GM12878 (cell line): ENCODE measurements around the gene RTEL1. TPM values are rescaled to one million over a fixed set of nuclear protein-coding genes. Genes with fewer than 3 reads are reported as not detected.

Source experiments
- ATAC-seq: fragments of 200-7000 bp; cut with Tn5 transposase; 3 replicates; pipeline ENCODE4 v1.9.1; 2020; ENCODE audit warnings: mild to moderate bottlenecking, moderate library complexity
- BruUV-seq: library from RNA; stranded (reverse); fragments of 400-500 nt; replicated peaks from 2 replicates; lab custom pipeline; 2021; lab: Mats Ljungman, UMichigan
- CTCF ChIA-PET: fragments of 300-600 bp; sonication (Branson Sonifier 250); formaldehyde crosslinking; extraction: SDS; loops from one replicate; lab custom pipeline; 2021; ENCODE audit warnings: inconsistent platforms; lab: Yijun Ruan, JAX
- POLR2A ChIA-PET: fragments of 350-600 bp; formaldehyde crosslinking; extraction: SDS; loops from one replicate; lab custom pipeline; 2021; ENCODE audit warnings: inconsistent platforms; lab: Charles Lee
- RAD21 ChIA-PET: fragments of 300-600 bp; sonication (Branson Sonifier 250); formaldehyde crosslinking; loops from one replicate; lab custom pipeline; 2023; ENCODE audit warnings: antibody characterized with exemption; ENCODE audit not compliant: unreplicated experiment; lab: Charles Lee
- SMC1A ChIA-PET: fragments of 300-600 bp; sonication (Branson Sonifier 250); formaldehyde crosslinking; loops from one replicate; lab custom pipeline; 2023; ENCODE audit not compliant: unreplicated experiment, uncharacterized antibody; lab: Charles Lee
- DNase-seq: peaks from one replicate; pipeline ENCODE4 v3.0.0-alpha.2; 2011; ENCODE audit warnings: low read depth, low spot score
- FAIRE-seq: peaks from 3 replicates; lab custom pipeline; 2011; peaks lifted over from hg19 to GRCh38; lab: Jason Lieb, UNC
- H2AFZ ChIP-seq: 2 replicates; pipeline ENCODE4 v1.6.0; 2011; ENCODE audit warnings: low read depth, low read length, control low read depth; ENCODE audit not compliant: control insufficient read depth
- H3K27ac ChIP-seq: 2 replicates; pipeline ENCODE4 v1.5.1; 2011; ENCODE audit warnings: control low read depth; ENCODE audit not compliant: control insufficient read depth, insufficient read depth
- H3K27me3 ChIP-seq, 2 experiments: replicated peaks in 1 of 2; 2 replicates each; pipeline versions ENCODE4 v1.6.0 to v1.6.1; 2011; ENCODE audit warnings: low read length in 1 of 2; ENCODE audit not compliant: control insufficient read depth in 2 of 2, insufficient read depth in 2 of 2
- H3K36me3 ChIP-seq, 2 experiments: 2 replicates each; pipeline ENCODE4 v1.5.1; 2011; ENCODE audit warnings: low read length in 1 of 2; ENCODE audit not compliant: control insufficient read depth in 2 of 2, insufficient read depth in 2 of 2
- H3K4me1 ChIP-seq: 2 replicates; pipeline ENCODE4 v1.6.1; 2011; ENCODE audit warnings: mild to moderate bottlenecking, low read length, moderate library complexity, mixed read lengths; ENCODE audit not compliant: control insufficient read depth, insufficient read depth
- H3K4me2 ChIP-seq: 2 replicates; pipeline ENCODE4 v1.6.0; 2011; ENCODE audit warnings: control low read depth; ENCODE audit not compliant: control insufficient read depth, insufficient read depth
- H3K4me3 ChIP-seq: fragments of 200-600 bp; sonication (generic); 2 replicates; pipeline ENCODE4 v1.5.1; 2016
- H3K79me2 ChIP-seq: 2 replicates; pipeline ENCODE4 v1.6.0; 2011; ENCODE audit warnings: low read length; ENCODE audit not compliant: control insufficient read depth, insufficient read depth
- H3K9ac ChIP-seq: 2 replicates; pipeline ENCODE4 v1.8.0; 2011; ENCODE audit warnings: low read length, control low read depth, mixed read lengths; ENCODE audit not compliant: control insufficient read depth, insufficient read depth
- H3K9me3 ChIP-seq: replicated peaks from 3 replicates; pipeline ENCODE4 v1.5.1; 2011; ENCODE audit warnings: mild to moderate bottlenecking, low read length; ENCODE audit not compliant: control insufficient read depth, insufficient read depth
- H4K20me1 ChIP-seq: 2 replicates; pipeline ENCODE4 v1.6.0; 2011; ENCODE audit not compliant: control insufficient read depth, insufficient read depth
- BHLHE40 ChIP-seq, 2 experiments: fragments of 450-650 bp in 1 of 2; IDR thresholded peaks; 2 replicates each; pipeline ENCODE4 v1.6.1; 2011 to 2017; ENCODE audit warnings: low read depth in 2 of 2, borderline replicate concordance in 1 of 2, improper control_type of control experiment in 1 of 2, low read length in 1 of 2, mild to moderate bottlenecking in 1 of 2
- BMI1 ChIP-seq: fragments of 450-650 bp; IDR thresholded peaks from 2 replicates; pipeline ENCODE4 v1.6.1; 2016; ENCODE audit warnings: mild to moderate bottlenecking, moderate library complexity, borderline replicate concordance
- BRCA1 ChIP-seq: IDR thresholded peaks from 2 replicates; pipeline ENCODE4 v1.6.1; 2011; ENCODE audit warnings: low read depth, low read length, improper control_type of control experiment
- CBX3 ChIP-seq: fragments of 200-600 bp; sonication (generic); IDR thresholded peaks from 2 replicates; pipeline ENCODE4 v1.6.1; 2016; ENCODE audit warnings: low read depth, borderline replicate concordance
- CHD2 ChIP-seq: IDR thresholded peaks from 2 replicates; pipeline ENCODE4 v1.6.1; 2011; ENCODE audit warnings: low read depth, low read length, improper control_type of control experiment, borderline replicate concordance
- KAT2A ChIP-seq: conservative IDR thresholded peaks from 2 replicates; pipeline ENCODE4 v1.6.1; 2011; ENCODE audit warnings: low read depth, low read length; ENCODE audit not compliant: control insufficient read depth
- MEF2B ChIP-seq: fragments of 450-650 bp; IDR thresholded peaks from 2 replicates; pipeline ENCODE4 v1.6.1; 2018; ENCODE audit warnings: mild to moderate bottlenecking, moderate library complexity; ENCODE audit not compliant: partially characterized antibody, poor library complexity, severe bottlenecking
- NKRF ChIP-seq: fragments of 450-650 bp; conservative IDR thresholded peaks from 2 replicates; pipeline ENCODE4 v1.6.1; 2017; ENCODE audit warnings: mild to moderate bottlenecking, moderate library complexity
- STAT1 ChIP-seq: fragments of 450-650 bp; conservative IDR thresholded peaks from 2 replicates; pipeline ENCODE4 v1.6.1; 2014; ENCODE audit warnings: antibody characterized with exemption, mild to moderate bottlenecking
- WGBS: methylation state at CpG from one replicate; pipeline ENCODE4 v1.1.6; 2016; ENCODE audit warnings: low lambda C conversion rate; ENCODE audit not compliant: insufficient replicate concordance, insufficient coverage; ENCODE audit errors: missing lambda C conversion rate; 5-methylcytosine and 5-hydroxymethylcytosine counted together
- in situ Hi-C: fragments of 300-500 bp; cut with MboI; formaldehyde crosslinking; loops from 9 replicates; pipeline ENCODE4 v1.14.3; 2018; ENCODE audit warnings: mixed read lengths
- intact Hi-C: fragments of 100-400 bp; cut with micrococcal nuclease; formaldehyde crosslinking; loops from one replicate; pipeline ENCODE4 v1.14.2; 2022; ENCODE audit not compliant: unreplicated experiment
- polyA plus RNA-seq, 11 experiments: library from polyadenylated mRNA; depleted of rRNA in 4 of 11; unstranded in 6 of 11; stranded (reverse) in 5 of 11; fragments of >200 nt; fragmentation: Nextera tagmentation in 4 of 11; fragmentation: Illumina TruSeq in 1 of 11; extraction: Ambion mirVana in 4 of 11; extraction: Trizol in 1 of 11; gene quantifications; 1 replicate in 1 of 11; 2 replicates in 10 of 11; pipeline versions ENCODE4 v1.2.1 to v1.2.3, GENCODE V29; 2011 to 2016; ENCODE audit warnings: inconsistent platforms in 2 of 11, missing spikeins in 2 of 11, low read depth in 1 of 11
- total RNA-seq, 4 experiments: library from RNA; depleted of rRNA in 3 of 4; stranded (reverse); fragments of >200 nt in 3 of 4; fragmentation: Illumina TruSeq in 1 of 4; extraction: Trizol in 1 of 4; gene quantifications; 2 replicates each; pipeline versions ENCODE4 v1.2.1 to v1.2.3, GENCODE V29; 2013 to 2021
- TF ChIP-seq, protein P1 (sequence below): fragments of 150-350 bp; IDR thresholded peaks from 2 replicates; pipeline ENCODE4 v1.6.1; 2016; ENCODE audit warnings: low read depth, low read length
- TF ChIP-seq, protein P2 (sequence below): IDR thresholded peaks from 2 replicates; pipeline ENCODE4 v1.6.1; 2012; ENCODE audit warnings: low read depth, low read length, improper control_type of control experiment
- TF ChIP-seq, protein P3 (sequence below): IDR thresholded peaks from 2 replicates; pipeline ENCODE4 v1.6.1; 2011; ENCODE audit warnings: borderline replicate concordance, low read depth, mild to moderate bottlenecking, moderate library complexity, low read length; ENCODE audit not compliant: insufficient read depth, poor library complexity, severe bottlenecking

Gene RTEL1
- total and polyA plus RNA-seq, 10 of the 15 experiments (the other 5 are each of a cell fraction or from before 2014, with no cell fraction given): 0.40 to 37.2 (median 15.6) TPM; not detected in 1

- no TSS peak for BruUV-seq
- FAIRE-seq (peak; percentile 18), DNase-seq (no peak), ATAC-seq (peak; percentile 93)
- Histone ChIP-seq H3K79me2 (peaks cover 50% of the 10 kb centered on the region), H3K9ac (peak within 1 kb of the TSS; percentile 77), H3K4me3 (peak within 1 kb of the TSS; percentile 89), H2AFZ (peak within 1 kb of the TSS; percentile 41), H3K27me3 (no peaks in the 10 kb centered on the region), H3K4me2 (peak within 1 kb of the TSS; percentile 87), H3K27ac (peak within 1 kb of the TSS; percentile 74), H3K9me3 (peaks cover 6% of the 10 kb centered on the region; the same call in 2 of the 3 replicates), H3K36me3 (peaks cover 5 to 27% of the 10 kb centered on the region in 2 experiments), H3K4me1 (peaks cover 12% of the 10 kb centered on the region), H4K20me1 (no peaks in the 10 kb centered on the region)
- in situ Hi-C loops: loop anchor here (5.0 kb wide), 1 partner anchor 150 kb away; no protein-coding TSS in a partner anchor
- CTCF ChIA-PET: interaction anchor here (0.6 to 3.3 kb wide), 20 partner anchors 9 to 270 kb away, joined by 3 to 28 read pairs (median 5); partner anchors contain the start of genes LIME1, RTEL1, SLC2A4RG and TPD52L2
- RAD21 ChIA-PET: interaction anchor here (0.7 to 2.4 kb wide), 15 partner anchors 9 to 273 kb away, joined by 3 to 32 read pairs (median 4); partner anchors contain the start of genes LIME1, PRPF6, PTK6 and RTEL1
- SMC1A ChIA-PET: interaction anchor here (0.6 to 2.6 kb wide), 8 partner anchors 12 to 157 kb away, joined by 3 to 14 read pairs (median 5); partner anchors contain the start of genes LIME1 and TPD52L2
- POLR2A ChIA-PET: interaction anchor here (0.6 to 1.6 kb wide), 7 partner anchors 29 to 351 kb away, joined by 3 to 5 read pairs (median 3); partner anchors contain the start of genes LIME1, RTEL1, SLC2A4RG and TPD52L2
- intact Hi-C loops: loop anchor here (2.0 kb wide), 4 partner anchors 29 to 249 kb away; partner anchors contain the start of genes LIME1, TPD52L2 and UCKL1
- WGBS: under 1% methylated on average over 67 of the region's 98 CpGs
- no peak for TF ChIP-seq BMI1
- TF ChIP-seq, protein P1, sequence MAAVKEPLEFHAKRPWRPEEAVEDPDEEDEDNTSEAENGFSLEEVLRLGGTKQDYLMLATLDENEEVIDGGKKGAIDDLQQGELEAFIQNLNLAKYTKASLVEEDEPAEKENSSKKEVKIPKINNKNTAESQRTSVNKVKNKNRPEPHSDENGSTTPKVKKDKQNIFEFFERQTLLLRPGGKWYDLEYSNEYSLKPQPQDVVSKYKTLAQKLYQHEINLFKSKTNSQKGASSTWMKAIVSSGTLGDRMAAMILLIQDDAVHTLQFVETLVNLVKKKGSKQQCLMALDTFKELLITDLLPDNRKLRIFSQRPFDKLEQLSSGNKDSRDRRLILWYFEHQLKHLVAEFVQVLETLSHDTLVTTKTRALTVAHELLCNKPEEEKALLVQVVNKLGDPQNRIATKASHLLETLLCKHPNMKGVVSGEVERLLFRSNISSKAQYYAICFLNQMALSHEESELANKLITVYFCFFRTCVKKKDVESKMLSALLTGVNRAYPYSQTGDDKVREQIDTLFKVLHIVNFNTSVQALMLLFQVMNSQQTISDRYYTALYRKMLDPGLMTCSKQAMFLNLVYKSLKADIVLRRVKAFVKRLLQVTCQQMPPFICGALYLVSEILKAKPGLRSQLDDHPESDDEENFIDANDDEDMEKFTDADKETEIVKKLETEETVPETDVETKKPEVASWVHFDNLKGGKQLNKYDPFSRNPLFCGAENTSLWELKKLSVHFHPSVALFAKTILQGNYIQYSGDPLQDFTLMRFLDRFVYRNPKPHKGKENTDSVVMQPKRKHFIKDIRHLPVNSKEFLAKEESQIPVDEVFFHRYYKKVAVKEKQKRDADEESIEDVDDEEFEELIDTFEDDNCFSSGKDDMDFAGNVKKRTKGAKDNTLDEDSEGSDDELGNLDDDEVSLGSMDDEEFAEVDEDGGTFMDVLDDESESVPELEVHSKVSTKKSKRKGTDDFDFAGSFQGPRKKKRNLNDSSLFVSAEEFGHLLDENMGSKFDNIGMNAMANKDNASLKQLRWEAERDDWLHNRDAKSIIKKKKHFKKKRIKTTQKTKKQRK: no peak
- TF ChIP-seq, protein P2, sequence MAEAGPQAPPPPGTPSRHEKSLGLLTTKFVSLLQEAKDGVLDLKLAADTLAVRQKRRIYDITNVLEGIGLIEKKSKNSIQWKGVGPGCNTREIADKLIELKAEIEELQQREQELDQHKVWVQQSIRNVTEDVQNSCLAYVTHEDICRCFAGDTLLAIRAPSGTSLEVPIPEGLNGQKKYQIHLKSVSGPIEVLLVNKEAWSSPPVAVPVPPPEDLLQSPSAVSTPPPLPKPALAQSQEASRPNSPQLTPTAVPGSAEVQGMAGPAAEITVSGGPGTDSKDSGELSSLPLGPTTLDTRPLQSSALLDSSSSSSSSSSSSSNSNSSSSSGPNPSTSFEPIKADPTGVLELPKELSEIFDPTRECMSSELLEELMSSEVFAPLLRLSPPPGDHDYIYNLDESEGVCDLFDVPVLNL: no peak
- TF ChIP-seq MEF2B: no peak
- peak; percentile 79; the same call in 1 of the 2 replicates for TF ChIP-seq NKRF
- no peak for TF ChIP-seq KAT2A
- TF ChIP-seq CBX3: no peak
- TF ChIP-seq BHLHE40 (IDR thresholded peaks at IDR 0.05; ENCODE audit: borderline replicate concordance in 1 of 2, low read depth in 2 of 2, low read length in 1 of 2): peak; percentile 40 to 77; a peak in 2 of 4 replicates
- TF ChIP-seq BRCA1: no peak
- TF ChIP-seq, protein P3, sequence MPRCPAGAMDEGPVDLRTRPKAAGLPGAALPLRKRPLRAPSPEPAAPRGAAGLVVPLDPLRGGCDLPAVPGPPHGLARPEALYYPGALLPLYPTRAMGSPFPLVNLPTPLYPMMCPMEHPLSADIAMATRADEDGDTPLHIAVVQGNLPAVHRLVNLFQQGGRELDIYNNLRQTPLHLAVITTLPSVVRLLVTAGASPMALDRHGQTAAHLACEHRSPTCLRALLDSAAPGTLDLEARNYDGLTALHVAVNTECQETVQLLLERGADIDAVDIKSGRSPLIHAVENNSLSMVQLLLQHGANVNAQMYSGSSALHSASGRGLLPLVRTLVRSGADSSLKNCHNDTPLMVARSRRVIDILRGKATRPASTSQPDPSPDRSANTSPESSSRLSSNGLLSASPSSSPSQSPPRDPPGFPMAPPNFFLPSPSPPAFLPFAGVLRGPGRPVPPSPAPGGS: no peak
- peak; percentile 59; the same call in 1 of the 2 replicates for TF ChIP-seq CHD2
- no peak; the same call in 1 of the 2 replicates for TF ChIP-seq STAT1
Observed at GRCh38 chr20:63707558-63708300, 49.6 kb downstream of the RTEL1 start, which contains the start of the genes ARFRP1 and ZGPAT. Gene ARFRP1, minus strand, starts transcription at chr20:63707976. Its CDS starts 885 bp downstream, at chr20:63707091. Gene ZGPAT, plus strand, starts transcription at chr20:63708039. Its CDS starts 542 bp downstream, at chr20:63708581.
